ENCODE results near the gene TWF2.
"Not testable (repeated sequence)": the region's sequence is repeated elsewhere in the genome, so short reads cannot be mapped to it uniquely, and the experiment has no call there.

The TWF2 gene

DNA sequence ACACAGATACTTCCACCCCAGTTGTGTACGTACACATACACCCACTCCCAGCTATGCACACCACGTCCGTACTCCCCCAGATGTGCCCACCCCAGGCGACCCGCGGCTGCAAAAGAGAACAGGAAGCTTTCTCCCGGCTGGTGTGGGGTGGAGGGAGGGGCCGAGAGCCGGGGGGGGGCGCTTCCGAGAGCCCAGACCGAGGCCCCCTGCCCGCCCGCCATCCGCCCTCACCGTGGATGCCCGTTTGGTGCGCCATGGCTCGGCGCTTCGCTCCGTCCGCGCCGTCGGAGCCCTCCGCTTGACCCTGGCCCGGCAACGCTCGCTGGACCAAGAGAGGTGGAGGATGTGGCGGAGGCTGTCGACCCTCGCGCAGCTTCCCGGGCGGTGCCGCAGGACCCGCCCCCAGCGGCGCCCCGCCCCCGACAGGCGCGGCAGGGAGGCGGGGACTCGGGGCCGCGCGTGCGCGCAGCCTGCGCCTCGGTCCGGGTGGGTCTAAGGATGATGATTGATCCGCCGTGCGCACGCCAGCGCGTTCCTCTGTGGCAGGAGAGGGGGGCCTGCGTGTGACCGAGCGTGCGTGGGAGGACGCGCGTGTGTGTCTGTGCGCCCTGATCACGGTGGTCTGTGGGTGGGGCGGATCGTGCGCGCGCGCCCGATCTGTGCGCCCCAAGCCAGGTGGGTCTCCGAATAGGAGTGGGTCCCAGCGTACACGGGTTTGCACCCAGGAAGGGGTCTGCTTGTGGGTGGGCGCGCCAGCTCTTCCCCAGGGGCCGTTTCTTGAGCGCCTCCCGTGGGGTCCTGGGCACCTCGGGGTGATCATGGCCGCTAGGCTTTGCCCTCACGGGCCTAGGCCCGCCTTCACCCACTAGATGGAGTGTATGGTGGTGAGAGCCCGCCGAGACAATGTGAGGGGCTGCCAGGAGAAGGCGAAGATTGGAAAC, at the start of gene TWF2:
Gene TWF2 (minus strand): TSS at position 398 of the 941 bp plus-strand sequence. CDS start 142 bp downstream, at position 256.
- DNase-seq (ENCODE audit: low spot score) = peak; percentile 89

GRCh38 chr3:52288674-52289073, 49.7 kb upstream of the TWF2 start:
- no peak for DNase-seq (ENCODE audit: low spot score)

DNA sequence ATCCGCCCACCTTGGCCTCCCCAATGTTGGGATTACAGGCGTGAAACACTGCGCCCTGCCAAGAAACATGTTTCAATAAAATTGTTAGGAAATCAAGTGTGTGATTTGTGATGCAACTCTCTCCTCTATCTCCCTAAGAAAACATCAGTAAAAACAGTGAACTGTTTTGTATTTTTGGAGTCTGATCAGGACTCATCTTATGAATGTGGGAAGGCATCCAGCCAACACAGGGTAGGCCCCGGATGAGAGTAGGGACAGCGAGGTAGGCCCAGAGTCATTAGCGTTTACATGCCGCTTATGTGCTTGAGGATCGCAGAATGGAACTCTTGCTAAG, 47.8 kb upstream of the TWF2 start:
- DNase-seq (ENCODE audit: low spot score) = no peak

- not testable (repeated sequence) for DNase-seq (ENCODE audit: low spot score)
Observed at GRCh38 chr3:52284051-52284450, 45.1 kb upstream of the TWF2 start.

GRCh38 chr3:52283306-52283705, 44.3 kb upstream of the TWF2 start:
- DNase-seq (ENCODE audit: low spot score) = no peak

DNA sequence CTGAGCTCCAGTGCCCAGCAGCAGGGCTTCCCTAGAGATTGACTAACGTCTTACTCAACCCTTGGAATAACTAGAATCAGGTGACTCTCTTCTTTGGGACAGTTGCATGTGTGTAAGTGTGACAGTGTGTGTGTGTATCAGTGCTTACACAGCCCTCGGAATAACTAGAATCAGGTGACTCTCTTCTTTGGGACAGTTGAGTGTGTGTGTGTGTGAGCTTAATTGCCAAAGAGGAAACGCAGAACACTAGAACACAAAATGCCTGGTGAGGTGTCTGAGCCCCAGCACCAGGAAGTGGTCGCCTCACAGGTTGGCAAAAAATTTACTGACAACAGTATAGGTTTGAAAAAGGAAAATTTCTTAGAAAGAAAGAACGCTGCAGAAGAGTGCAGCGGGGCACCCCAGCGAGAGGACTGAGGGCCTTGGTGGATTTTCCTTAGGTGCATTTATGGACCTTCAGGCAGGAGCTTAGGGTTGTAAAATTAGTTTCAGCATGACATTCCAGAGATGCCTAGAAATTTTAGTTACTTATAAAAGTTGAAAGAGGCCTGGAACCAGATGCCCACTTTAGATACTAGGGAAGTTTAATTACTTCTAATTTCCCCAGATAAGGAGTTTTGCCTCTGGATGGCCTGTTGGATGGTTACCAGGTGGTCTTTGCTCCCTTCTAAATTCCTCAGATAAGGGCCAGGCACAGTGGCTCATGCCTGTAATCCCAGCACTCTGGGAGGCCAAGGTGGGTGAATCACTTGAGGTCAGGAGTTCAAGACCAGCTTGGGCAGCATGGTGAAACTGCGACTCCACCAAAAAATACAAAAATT, 43.2 kb upstream of the TWF2 start:
- DNase-seq (ENCODE audit: low spot score) = peak; percentile 69

- DNase-seq (ENCODE audit: low spot score) = no peak
Observed at GRCh38 chr3:52280050-52280461, 41.1 kb upstream of the TWF2 start.

DNA sequence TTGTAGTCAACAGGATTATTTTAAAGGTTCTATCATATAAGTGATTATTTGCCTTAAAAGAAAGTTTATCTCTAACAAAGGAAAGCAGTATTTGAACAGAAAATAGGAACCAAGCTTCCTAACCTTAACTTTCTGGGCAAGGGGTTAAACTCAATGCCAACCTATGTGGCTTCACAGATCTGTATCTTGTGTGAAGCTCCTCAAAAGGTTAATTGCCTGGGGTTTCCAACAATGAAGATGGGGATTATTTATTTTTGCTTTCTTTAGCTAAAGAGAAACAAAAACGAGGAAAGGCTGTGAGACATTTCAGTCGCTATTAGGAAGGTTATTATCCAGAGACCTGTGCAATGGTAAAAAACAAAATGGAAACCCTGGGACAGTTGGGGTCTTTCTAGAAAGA, 40.6 kb upstream of the TWF2 start:
- DNase-seq (ENCODE audit: low spot score) = no peak

DNA sequence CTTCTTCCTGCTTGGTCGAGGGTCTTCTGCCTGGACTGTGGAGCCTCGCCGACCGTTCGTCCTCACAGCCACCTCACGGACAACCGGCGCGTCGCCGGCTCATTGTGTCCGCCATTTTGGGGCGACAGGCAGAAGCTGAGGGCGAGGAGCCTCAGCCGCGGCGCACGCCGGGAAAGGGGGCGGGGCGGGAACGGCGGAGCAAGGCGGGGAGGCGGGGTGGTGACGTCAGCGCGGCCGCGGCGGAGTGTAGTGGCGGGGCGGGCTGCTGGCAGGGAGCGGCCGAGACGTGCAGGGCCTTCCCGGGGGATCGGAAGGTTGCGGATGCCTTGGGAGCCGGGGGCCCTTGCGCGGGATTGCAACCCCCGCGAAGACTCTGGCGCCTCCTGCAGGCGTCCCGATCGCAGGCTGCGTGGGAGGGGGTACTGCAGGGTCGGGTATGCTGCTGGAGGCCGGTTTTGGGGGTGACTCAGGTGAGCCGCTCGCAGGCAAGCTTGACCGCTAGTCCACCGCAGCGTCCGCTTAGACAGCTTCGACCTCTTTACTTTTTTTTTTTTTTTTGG, 39.6 kb upstream of the TWF2 start, which contains the start of gene WDR82:
Gene WDR82 (minus strand): TSS at position 140 of the 560 bp plus-strand sequence. CDS start 288 bp downstream, outside the sequence.
- peak; percentile 96 for DNase-seq (ENCODE audit: low spot score)

DNA sequence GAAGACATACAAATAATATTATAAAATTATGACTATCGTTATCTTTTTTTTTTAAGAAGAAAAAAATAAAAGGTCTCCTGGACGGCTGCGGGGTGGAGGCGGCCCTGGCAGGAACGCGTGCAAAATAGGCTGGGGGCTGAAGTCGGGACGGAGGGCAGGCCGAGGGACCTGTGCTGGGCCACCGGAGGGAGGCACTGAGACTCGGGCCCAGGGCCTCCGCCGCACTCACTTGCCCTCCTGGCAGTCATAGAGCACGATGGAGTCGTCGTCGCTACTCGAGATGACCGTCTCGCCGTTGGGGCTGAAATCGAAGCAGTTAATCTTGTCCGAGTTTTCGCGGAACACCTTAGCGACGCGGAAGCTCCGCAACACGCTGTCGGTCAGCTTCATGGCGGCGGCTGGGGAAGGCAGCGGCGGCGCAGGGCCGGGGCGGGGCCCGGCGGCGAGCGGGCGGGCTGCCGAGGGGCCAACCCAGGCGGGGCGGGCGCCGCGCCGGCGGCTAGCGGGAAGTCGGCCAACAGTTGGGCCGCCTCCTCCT, 39.1 kb upstream of the TWF2 start:
- peak; percentile 57 for DNase-seq (ENCODE audit: low spot score)

DNA sequence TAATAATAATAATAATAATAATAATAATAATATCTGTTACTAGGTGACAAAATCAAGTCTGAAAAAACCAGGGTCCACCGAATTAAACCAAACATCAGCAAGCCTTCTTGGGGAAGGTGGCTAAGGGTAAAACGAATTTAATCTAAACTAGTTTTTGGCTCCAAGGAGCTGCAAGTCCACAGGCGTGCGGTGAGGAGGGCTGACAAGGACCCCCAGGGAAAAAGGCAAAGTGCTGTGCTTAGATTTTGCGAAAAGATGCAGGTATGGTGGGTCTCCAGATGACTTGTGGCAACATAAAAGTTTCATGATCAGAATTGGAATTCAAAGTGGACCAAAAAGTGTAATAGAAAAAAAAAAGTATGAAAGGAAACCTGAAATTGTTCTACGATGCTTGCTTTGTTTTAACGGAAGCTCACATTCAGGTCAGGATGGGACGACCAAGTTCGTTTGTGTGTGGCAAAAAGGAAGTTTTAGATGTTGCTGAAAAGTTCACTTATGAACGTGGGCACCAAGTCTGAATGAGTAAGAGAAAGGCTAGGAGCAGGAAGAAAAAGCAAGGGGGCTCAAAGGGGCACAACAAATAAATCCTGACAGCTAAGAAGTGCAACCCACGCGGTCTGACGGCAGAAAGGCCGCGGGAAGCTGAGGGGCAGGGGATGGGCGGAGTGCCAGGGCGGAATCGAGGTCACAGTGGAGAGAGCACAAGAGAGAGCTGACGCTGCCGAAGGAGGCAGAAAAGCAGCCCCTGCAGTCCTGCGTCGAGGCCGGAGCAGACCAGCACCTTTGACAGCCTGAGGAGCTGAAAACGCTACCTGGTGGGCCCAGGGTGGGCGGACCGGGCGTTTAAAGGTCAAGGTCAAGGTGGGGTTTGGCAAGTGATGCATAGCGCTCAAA, 38.4 kb upstream of the TWF2 start:
- peak; percentile 74 for DNase-seq (ENCODE audit: low spot score)

DNA sequence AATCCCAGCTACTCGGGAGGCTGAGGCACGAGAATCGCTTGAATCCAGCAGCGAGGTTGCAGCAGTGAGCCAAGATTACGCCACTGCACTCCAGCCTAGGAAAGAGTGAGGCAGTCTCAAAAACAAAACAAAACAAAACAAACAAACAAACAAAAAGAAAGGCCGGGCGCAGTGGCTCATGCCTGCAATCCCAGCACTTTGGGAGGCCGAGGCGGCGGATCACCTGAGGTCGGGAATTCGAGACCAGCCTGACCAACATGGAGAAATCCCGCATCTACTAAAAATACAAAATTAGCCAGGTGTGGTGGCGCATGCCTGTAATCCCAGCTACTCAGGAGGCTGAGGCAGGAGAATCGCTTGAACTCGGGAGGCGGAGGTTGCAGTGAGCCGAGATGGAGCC, 35.8 kb upstream of the TWF2 start:
- not testable (repeated sequence) for DNase-seq (ENCODE audit: low spot score)

GRCh38 chr3:52272831-52273230, 33.9 kb upstream of the TWF2 start:
- no peak for DNase-seq (ENCODE audit: low spot score)

GRCh38 chr3:52272172-52272571, 33.2 kb upstream of the TWF2 start:
- not testable (repeated sequence) for DNase-seq (ENCODE audit: low spot score)

DNA sequence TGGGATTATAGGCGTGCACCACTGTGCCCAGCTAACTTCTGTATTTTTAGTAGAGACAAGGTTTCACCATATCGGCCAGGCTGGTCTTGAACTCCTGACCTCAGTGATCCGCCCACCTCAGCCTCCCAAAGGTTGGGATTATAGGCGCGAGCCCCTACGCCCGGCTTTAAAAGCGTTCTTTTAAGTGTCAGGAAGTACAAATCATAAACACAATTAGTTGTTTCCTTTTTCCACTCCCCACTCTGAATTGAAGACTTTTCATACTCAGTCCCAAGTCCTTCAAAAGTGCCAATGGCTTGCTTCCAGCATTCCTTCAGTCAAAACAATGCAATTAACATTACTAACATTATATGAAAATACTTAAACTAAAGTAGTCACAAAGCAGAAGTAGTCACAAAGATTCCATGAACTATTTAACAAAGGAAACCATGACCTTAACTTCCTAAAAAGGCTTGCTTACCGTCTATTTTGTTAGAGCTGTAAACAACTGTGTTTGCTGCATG, 31.3 kb upstream of the TWF2 start:
- no peak for DNase-seq (ENCODE audit: low spot score)

GRCh38 chr3:52269776-52270175, 30.8 kb upstream of the TWF2 start:
- DNase-seq (ENCODE audit: low spot score) = peak; percentile 68

DNA sequence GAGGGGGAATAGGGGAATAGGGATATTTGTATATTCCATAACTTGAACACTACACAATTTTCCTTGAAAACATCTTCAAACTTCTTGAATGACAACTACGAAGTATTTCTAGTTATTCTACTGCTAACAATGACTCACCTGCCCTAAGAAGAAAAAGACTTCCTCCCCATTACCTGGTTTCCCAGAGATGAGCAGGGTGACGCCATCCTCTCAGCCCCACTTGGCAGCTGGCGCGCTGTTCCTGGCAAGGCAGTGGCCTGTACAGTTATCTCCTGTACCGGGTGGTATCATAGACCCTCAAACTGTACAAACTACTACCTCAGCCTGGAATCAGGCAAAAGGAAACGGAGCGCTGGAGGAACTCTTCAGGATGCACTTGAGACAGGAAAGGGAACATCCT, 29.1 kb upstream of the TWF2 start:
- DNase-seq (ENCODE audit: low spot score) = peak; percentile 79

DNA sequence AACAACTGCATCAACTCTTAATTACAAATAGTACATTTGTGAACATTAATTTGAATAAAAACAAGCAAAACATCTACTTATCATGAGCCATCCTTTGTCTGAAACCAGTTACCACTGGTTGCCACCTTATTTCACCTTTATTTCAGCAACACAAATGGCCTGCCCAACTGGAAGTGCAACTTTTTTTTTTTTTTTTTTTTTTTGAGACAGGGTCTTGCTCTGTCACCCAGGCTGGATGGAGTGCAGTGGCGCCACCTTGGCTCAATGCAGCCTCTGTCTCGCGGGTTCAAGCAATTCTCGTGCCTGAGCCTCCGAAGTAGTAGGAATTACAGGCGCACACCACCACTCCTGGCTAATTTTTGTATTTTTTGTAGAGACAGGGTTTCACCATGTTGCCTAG, 26.4 kb upstream of the TWF2 start:
- no peak for DNase-seq (ENCODE audit: low spot score)

DNA sequence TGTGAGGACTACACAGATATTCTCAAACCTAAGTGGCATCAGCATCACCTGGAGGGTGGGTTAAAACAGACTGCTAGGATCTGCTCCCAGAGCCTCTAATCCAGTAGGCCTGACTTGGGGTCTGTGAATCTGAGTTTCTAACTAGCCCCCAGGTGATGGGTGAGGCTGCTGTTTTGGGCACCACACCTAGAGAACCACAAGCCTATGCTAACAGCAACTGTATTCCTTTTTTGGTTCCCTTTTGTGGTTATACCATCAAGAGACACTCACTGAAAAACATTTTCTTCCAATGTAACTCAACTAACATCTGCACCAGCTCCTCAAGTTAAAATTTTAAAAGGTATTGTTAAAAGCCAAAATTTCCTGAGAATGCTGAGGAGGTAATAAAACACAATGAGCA, 23.5 kb upstream of the TWF2 start:
- DNase-seq (ENCODE audit: low spot score) = no peak

GRCh38 chr3:52259448-52259847, 20.5 kb upstream of the TWF2 start:
- DNase-seq (ENCODE audit: low spot score) = no peak

GRCh38 chr3:52259035-52259434, 20.1 kb upstream of the TWF2 start:
- DNase-seq (ENCODE audit: low spot score) = no peak
